Stimulated activated CD4-positive, alpha-beta T cell treated with anti-CD3 and anti-CD28 coated beads, Interleukin-4, amount 100 ng/mL, for 48 hours (primary cell): Measurements from ENCODE around the gene HMG20B.
"Not testable (repeated sequence)": the region's sequence is repeated elsewhere in the genome, so short reads cannot be mapped to it uniquely, and the experiment has no call there.

Experiments
- DNase-seq, 2 donors: peaks; one replicate each; pipeline ENCODE4 v3.0.0-alpha.2; 2020; ENCODE audit warnings: low read depth in 2 of 2

Gene HMG20B

GRCh38 chr19:3556423-3556977 lies 16.2 kb upstream of the HMG20B start:
- DNase-seq, result no peak

GRCh38 chr19:3556978-3557460 lies 15.7 kb upstream of the HMG20B start:
- DNase-seq, result peak; percentile 44 to 55

- DNase-seq, result peak; percentile 94 to 95
These were observed 15.1 kb upstream of the HMG20B start, which contains the start of gene MFSD12 for GRCh38 chr19:3557461-3558248. Gene MFSD12, minus strand, starts transcription at chr19:3557586. Its CDS starts 183 bp downstream, at chr19:3557403.

GRCh38 chr19:3563709-3564524 lies 8.8 kb upstream of the HMG20B start:
- DNase-seq, result no peak

DNA sequence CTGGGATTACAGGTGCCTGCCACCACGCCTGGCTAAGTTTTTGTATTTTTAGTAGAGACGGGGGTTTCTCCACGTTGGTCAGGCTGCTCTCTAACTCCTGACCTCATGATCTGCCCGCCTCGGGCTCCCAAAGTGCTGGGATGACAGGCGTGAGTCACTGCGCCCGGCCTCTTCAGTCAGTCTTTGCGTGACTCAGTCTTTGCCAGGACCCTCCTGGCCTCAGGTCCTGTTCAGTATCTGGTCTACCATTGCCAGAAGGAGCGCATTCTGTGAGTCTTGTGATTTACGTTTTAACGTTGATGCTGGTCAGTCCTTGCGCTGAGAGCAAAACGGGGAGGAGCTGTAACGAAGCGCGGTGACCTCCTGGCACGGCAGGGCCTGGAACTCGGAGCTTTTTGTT lies 7.6 kb upstream of the HMG20B start:
- no peak for DNase-seq

- not testable (repeated sequence) for DNase-seq
These were observed 2.7 kb upstream of the HMG20B start for GRCh38 chr19:3570042-3570441.

- no peak for DNase-seq
These were observed 2.1 kb upstream of the HMG20B start for GRCh38 chr19:3570606-3571011.

DNA sequence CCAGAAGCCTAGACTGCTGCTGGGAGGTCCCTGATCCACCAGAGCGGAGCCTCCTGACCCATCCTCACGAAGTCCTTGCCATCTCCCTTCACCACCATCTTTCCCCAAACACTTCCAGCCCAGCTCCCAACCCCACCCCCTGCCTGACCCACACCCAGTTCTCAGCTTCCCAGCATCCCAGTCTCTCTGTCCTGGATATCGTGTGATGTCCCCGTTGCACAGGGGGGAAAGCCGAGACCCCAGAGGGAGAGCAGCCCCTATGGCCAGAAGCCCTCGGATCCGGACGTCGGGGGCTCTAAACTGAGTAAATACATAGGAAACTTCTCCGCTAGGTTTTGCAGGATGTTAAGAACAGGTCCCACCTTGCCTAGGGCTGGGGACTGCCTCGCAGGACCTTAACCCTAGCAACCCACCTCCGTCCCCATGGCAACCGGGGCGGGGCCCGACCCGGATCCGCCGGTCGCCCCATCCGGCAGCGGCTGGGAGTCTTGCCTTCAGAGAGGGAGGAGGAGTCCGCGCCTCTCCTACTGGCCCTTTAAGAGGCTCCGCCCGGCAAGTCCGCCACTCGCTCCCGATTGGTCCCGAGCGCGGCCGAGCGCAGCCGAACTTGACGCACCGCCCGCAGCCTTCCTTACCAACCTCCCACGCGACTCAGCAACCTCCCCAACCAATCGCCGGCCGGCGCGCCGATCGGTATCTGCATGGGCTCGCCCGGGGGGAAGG lies 451 bp upstream of the HMG20B start:
- DNase-seq, result peak; percentile 99

GRCh38 chr19:3573162-3573857 lies 566 bp downstream of the HMG20B start:
- no peak for DNase-seq

DNA sequence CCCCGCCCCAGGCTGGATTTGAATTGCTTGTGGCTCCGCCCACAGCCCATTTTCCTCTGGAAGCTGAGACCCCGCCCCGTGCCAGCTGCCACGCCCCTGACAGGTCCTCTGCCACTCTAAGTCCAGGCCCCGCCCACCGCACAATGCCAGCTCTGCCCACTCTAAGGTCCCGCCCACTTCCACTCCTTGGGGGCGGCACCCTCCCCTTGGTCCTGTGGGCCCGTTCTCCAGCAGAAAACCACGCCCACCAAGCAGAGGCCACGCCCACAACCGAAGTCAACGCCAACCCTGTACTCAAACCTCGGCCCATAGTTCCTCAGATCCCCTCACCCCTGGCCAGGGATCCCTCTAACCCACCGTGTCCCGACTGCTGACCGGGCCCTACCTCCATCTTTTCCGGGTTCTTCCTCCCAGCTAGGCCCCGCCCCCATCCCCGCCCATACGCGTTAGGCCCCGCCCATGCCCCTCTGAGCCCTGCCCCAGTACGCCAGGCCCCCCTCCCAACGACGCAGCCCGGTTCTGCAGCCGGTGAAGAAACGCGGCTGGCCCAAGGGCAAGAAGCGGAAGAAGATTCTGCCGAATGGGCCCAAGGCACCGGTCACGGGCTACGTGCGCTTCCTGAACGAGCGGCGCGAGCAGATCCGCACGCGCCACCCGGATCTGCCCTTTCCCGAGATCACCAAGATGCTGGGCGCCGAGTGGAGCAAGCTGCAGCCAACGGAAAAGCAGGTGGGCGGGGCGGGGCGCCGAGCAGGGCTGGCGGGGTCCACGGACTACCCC lies 1.3 kb downstream of the HMG20B start:
- DNase-seq, result peak; percentile 88 to 99

DNA sequence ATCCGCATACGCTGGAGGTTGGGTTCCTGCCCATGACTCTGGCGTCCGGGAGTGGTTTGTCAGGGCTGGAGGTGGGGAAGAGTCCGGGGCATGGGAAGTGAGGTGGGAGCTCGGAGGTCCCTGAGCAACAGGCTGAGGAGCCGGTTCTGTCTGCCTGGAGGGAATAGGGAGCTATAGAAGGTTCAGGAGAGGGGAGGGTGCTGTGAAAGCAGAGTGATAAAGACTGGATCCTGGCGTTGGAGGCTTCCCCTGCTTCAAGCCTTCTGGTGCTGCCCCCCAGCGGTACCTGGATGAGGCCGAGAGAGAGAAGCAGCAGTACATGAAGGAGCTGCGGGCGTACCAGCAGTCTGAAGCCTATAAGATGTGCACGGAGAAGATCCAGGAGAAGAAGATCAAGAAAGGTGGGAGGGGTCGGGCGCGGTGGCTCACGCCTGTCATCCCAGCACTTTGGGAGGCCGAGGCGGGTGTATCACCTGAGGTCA lies 2.6 kb downstream of the HMG20B start:
- no peak for DNase-seq

GRCh38 chr19:3575949-3576673 lies 3.4 kb downstream of the HMG20B start:
- no peak for DNase-seq

- DNase-seq, result no peak
These were observed 4.1 kb downstream of the HMG20B start for GRCh38 chr19:3576696-3577443.

GRCh38 chr19:3577723-3578344 lies 5.1 kb downstream of the HMG20B start:
- no peak for DNase-seq

DNA sequence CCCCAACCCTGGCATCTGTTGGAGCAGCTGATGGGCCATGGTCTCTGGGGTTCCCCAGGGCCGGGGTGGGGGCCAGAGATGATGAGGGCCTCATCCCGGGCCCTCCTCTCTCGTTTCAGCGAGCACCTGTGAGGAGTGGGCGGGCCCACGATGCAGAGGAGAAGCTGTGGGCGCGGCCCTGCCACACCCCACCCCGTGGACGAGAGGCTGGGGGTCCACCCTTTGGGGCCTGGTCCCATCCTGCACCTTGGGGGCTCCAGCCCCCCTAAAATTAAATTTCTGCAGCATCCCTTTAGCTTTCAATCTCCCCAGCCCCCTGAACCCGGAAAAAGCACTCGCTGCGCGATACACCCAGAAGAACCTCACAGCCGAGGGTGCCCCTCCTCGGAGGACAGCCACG lies 5.6 kb downstream of the HMG20B start:
- no peak for DNase-seq

GRCh38 chr19:3580156-3580934 lies 7.6 kb downstream of the HMG20B start:
- DNase-seq, result no peak

DNA sequence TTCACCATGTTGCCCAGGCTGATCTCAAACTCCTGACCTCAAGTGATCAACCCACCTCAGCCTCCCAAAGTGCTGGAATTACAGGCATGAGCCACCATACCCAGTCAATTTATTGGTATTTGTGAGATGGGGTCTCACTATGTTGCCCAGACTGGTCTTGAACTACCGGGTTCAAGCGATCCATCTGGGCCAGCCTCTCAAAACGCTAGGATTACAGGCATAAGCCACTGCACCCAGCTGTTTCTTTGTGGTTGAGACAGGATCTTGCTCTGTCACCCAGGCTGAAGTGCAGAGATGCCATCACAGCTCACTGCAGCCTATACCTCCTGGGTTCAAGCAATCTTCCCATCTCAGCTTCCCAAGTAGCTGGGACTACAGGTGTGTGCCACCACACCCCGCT lies 9.0 kb downstream of the HMG20B start:
- not testable (repeated sequence) for DNase-seq
